ENCODE data around the gene USF1. TPM values are rescaled to one million over a fixed set of nuclear protein-coding genes. Genes with fewer than 3 reads are reported as not detected.
A peak's percentile ranks its signal among the peaks of the same experiment; 100 is the strongest.

USF1 gene
- total and polyA plus RNA-seq, 2 donors from 2014 or later, result 48.7 to 56.1 TPM

GRCh38 chr1:161044908-161045735, 655 bp downstream of the USF1 start:
- Histone ChIP-seq H3K9me3 (ENCODE audit: control insufficient read depth in 2 of 3, insufficient read depth in 1 of 3, low read length in 3 of 3) (no peaks in the 10 kb centered on the region), H3K9ac (ENCODE audit: low read length in 3 of 3) (peak overlapping the region; percentile 88 to 98 (median 90)), H3K4me3 (ENCODE audit: low read length in 3 of 3) (peak overlapping the region; percentile 87 to 97 (median 91)), H3K27ac (ENCODE audit: low read depth in 2 of 2, low read length in 2 of 2) (peak overlapping the region; percentile 93 to 96), H3K36me3 (ENCODE audit: control insufficient read depth in 2 of 3, insufficient read depth in 3 of 3, low read length in 3 of 3) (peaks cover 10 to 26% (median 26%) of the 10 kb centered on the region in 3 donors), H3K4me1 (ENCODE audit: control insufficient read depth in 2 of 3, insufficient read depth in 2 of 3, low read depth in 1 of 3, low read length in 3 of 3) (peaks cover 3 to 8% (median 7%) of the 10 kb centered on the region in 3 donors), H3K27me3 (ENCODE audit: control insufficient read depth, insufficient read depth, low read length) (no peaks in the 10 kb centered on the region)
- FAIRE-seq (no peak), DNase-seq (peak; percentile 78 to 88 (median 86))
- no peak for TF ChIP-seq CTCF (IDR thresholded peaks at IDR 0.05; ENCODE audit: borderline replicate concordance, extremely low read depth, insufficient read depth)
- intact Hi-C loops (cut with DNase I), result no loop called here

- Histone ChIP-seq H3K36me3 (ENCODE audit: control insufficient read depth in 2 of 3, insufficient read depth in 3 of 3, low read length in 3 of 3) (peaks cover 10 to 32% (median 31%) of the 10 kb centered on the region in 3 donors), H3K9me3 (ENCODE audit: control insufficient read depth in 2 of 3, insufficient read depth in 1 of 3, low read length in 3 of 3) (no peaks in the 10 kb centered on the region), H3K9ac (ENCODE audit: low read length in 3 of 3) (peak overlapping the region; percentile 75 to 98 (median 90)), H3K27me3 (ENCODE audit: control insufficient read depth, insufficient read depth, low read length) (no peaks in the 10 kb centered on the region), H3K27ac (ENCODE audit: low read depth in 2 of 2, low read length in 2 of 2) (peak overlapping the region; percentile 93 to 96), H3K4me3 (ENCODE audit: low read length in 3 of 3) (peak overlapping the region; percentile 87 to 97 (median 91)), H3K4me1 (ENCODE audit: control insufficient read depth in 2 of 3, insufficient read depth in 2 of 3, low read depth in 1 of 3, low read length in 3 of 3) (peaks cover 3 to 8% (median 7%) of the 10 kb centered on the region in 3 donors)
- FAIRE-seq, result no peak
- no peak for TF ChIP-seq CTCF (IDR thresholded peaks at IDR 0.05; ENCODE audit: borderline replicate concordance, extremely low read depth, insufficient read depth)
- intact Hi-C loops (cut with DNase I), result no loop called here
- no peak for DNase-seq
Observed at GRCh38 chr1:161044535-161044907, 1.3 kb downstream of the USF1 start.

- TF ChIP-seq CTCF (IDR thresholded peaks at IDR 0.05; ENCODE audit: borderline replicate concordance, extremely low read depth, insufficient read depth), result no peak
- FAIRE-seq (no peak), DNase-seq (no peak)
- no peaks in the 10 kb centered on the region for H3K9me3 ChIP-seq (ENCODE audit: control insufficient read depth in 2 of 3, insufficient read depth in 1 of 3, low read length in 3 of 3)
- no peak overlapping the region for H3K27ac ChIP-seq (ENCODE audit: low read depth in 2 of 2, low read length in 2 of 2)
- peaks cover 3 to 10% (median 10%) of the 10 kb centered on the region in 3 donors for H3K4me1 ChIP-seq (ENCODE audit: control insufficient read depth in 2 of 3, insufficient read depth in 2 of 3, low read depth in 1 of 3, low read length in 3 of 3)
- H3K4me3 ChIP-seq (ENCODE audit: low read length in 3 of 3), result no peak overlapping the region
- peaks cover 10 to 35% (median 31%) of the 10 kb centered on the region in 3 donors for H3K36me3 ChIP-seq (ENCODE audit: control insufficient read depth in 2 of 3, insufficient read depth in 3 of 3, low read length in 3 of 3)
- H3K9ac ChIP-seq (ENCODE audit: low read length in 3 of 3), result no peak overlapping the region
- intact Hi-C loops (cut with DNase I), result no loop called here
- H3K27me3 ChIP-seq (ENCODE audit: control insufficient read depth, insufficient read depth, low read length), result no peaks in the 10 kb centered on the region
Observed at GRCh38 chr1:161039546-161039945, 6.2 kb downstream of the USF1 start.

Measured in kidney (tissue), 14 donors.